Measurements from ENCODE around the gene TMEM132E. TPM values are rescaled to one million over a fixed set of nuclear protein-coding genes. Genes with fewer than 3 reads are reported as not detected.

Gene TMEM132E
- polyA plus RNA-seq, 2 of the 4 experiments (the other 2 are of a cell fraction): not detected

GRCh38 chr17:34586346-34586846 is 7.0 kb downstream of the TMEM132E start (continued):
- no peak for TF ChIP-seq CTCF (IDR thresholded peaks at IDR 0.05)
- no peak for TF ChIP-seq RFX5 (IDR thresholded peaks at IDR 0.05)
- TF ChIP-seq RARB (CRISPR knock-in tag; IDR thresholded peaks at IDR 0.05): no peak
- no peak for TF ChIP-seq E2F6 (IDR thresholded peaks at IDR 0.05; ENCODE audit: borderline replicate concordance, low read depth)
- no peak for TF ChIP-seq HMGXB4 (CRISPR knock-in tag; IDR thresholded peaks at IDR 0.05; ENCODE audit: borderline replicate concordance)

- CTCF ChIA-PET: interaction anchor here (1.1 to 1.5 kb wide), 2 partner anchors 38 to 168 kb away, joined by 3 read pairs; no protein-coding TSS in a partner anchor
These were observed 8.9 kb downstream of the TMEM132E start for GRCh38 chr17:34588266-34588665.

GRCh38 chr17:34589120-34589965 is 10.0 kb downstream of the TMEM132E start:
- ChIA-PET CTCF (no interaction called here), POLR2A (no interaction called here)
- no peaks in the 10 kb centered on the region for H3K9me3 ChIP-seq
- 32% methylated on average over 11 of the region's 11 CpGs for WGBS (ENCODE audit: missing lambda C conversion rate)
- H3K4me2 ChIP-seq: no peak overlapping the region
- no peak overlapping the region for H3K27ac ChIP-seq
- DNase-seq (ENCODE audit: low read depth in 1 of 2, low spot score in 1 of 2): no peak
- ATAC-seq: no peak
- no peak overlapping the region for H3K4me3 ChIP-seq
- H3K4me1 ChIP-seq: no peaks in the 10 kb centered on the region
- no peak for FAIRE-seq
- TF ChIP-seq PHF8 (IDR thresholded peaks at IDR 0.05; ENCODE audit: borderline replicate concordance, low read depth) (no peak), ZC3H11A (IDR thresholded peaks at IDR 0.05) (no peak), TP53 (CRISPR knock-in tag; IDR thresholded peaks at IDR 0.05) (no peak), MYC (IDR thresholded peaks at IDR 0.05; ENCODE audit: borderline replicate concordance, low read length) (no peak), NPAS2 (CRISPR knock-in tag; IDR thresholded peaks at IDR 0.05; ENCODE audit: borderline replicate concordance) (no peak), KDM1A (IDR thresholded peaks at IDR 0.05; ENCODE audit: low read depth) (no peak), HOXB13 (CRISPR knock-in tag; IDR thresholded peaks at IDR 0.05; ENCODE audit: low read depth) (no peak), RFX5 (IDR thresholded peaks at IDR 0.05) (no peak), ZSCAN20 (CRISPR knock-in tag; IDR thresholded peaks at IDR 0.05) (no peak), ZNF302 (CRISPR knock-in tag; IDR thresholded peaks at IDR 0.05) (no peak), USF2 (IDR thresholded peaks at IDR 0.05) (no peak), MAZ (IDR thresholded peaks at IDR 0.05; ENCODE audit: borderline replicate concordance, low read depth, low read length) (no peak), JUN (IDR thresholded peaks at IDR 0.05) (no peak), EHF (CRISPR knock-in tag; IDR thresholded peaks at IDR 0.05) (no peak), CTCF (IDR thresholded peaks at IDR 0.05) (no peak), POLR2A (IDR thresholded peaks at IDR 0.05; ENCODE audit: low read length) (no peak), RCOR1 (IDR thresholded peaks at IDR 0.05; ENCODE audit: low read depth, low read length) (no peak), MAFK (IDR thresholded peaks at IDR 0.05; ENCODE audit: partially characterized antibody) (no peak), FOSB (CRISPR knock-in tag; IDR thresholded peaks at IDR 0.05) (no peak)

More at GRCh38 chr17:34588266-34588665, 8.9 kb downstream of the TMEM132E start:
- FAIRE-seq (no peak), ATAC-seq (no peak), DNase-seq (ENCODE audit: low read depth in 1 of 2, low spot score in 1 of 2) (no peak)
- WGBS (ENCODE audit: missing lambda C conversion rate): 19% methylated on average over 6 of the region's 6 CpGs
- no peak overlapping the region for H3K4me2 ChIP-seq
- no peak overlapping the region for H3K27ac ChIP-seq
- TF ChIP-seq CBX2 (IDR thresholded peaks at IDR 0.05; ENCODE audit: borderline replicate concordance, low read depth) (no peak), JUNB (IDR thresholded peaks at IDR 0.05) (no peak), GATA3 (IDR thresholded peaks at IDR 0.05; ENCODE audit: borderline replicate concordance) (no peak), TP53 (CRISPR knock-in tag; IDR thresholded peaks at IDR 0.05) (no peak), JUN (IDR thresholded peaks at IDR 0.05) (no peak), ATOH8 (CRISPR knock-in tag; IDR thresholded peaks at IDR 0.05; ENCODE audit: low read depth) (no peak), EHMT2 (IDR thresholded peaks at IDR 0.05; ENCODE audit: low read depth) (no peak)
- no peak overlapping the region for H3K4me3 ChIP-seq
- POLR2A ChIA-PET: no interaction called here
- H3K4me1 ChIP-seq: no peaks in the 10 kb centered on the region
- H3K9me3 ChIP-seq: no peaks in the 10 kb centered on the region
